ENCODE data around the gene NMBR.

Gene NMBR

GRCh38 chr6:142132625-142133024 is 14.3 kb downstream of the NMBR start, which contains the start of gene GJE1:
TSS of gene GJE1 (plus strand) at chr6:142132925. CDS start at chr6:142133159, 234 bp downstream.
- no peak for DNase-seq (ENCODE audit: low spot score)
- TF ChIP-seq CTCF (IDR thresholded peaks at IDR 0.05; ENCODE audit: borderline replicate concordance, control extremely low read depth, extremely low read depth, insufficient read depth, missing control alignments) = no peak
- in situ Hi-C loops (cut with MboI; ENCODE audit: low sequenced_read_pairs, unreplicated experiment) = no loop called here

GRCh38 chr6:142130814-142131213 is 16.1 kb downstream of the NMBR start:
- in situ Hi-C loops (cut with MboI; ENCODE audit: low sequenced_read_pairs, unreplicated experiment) = no loop called here
- TF ChIP-seq CTCF (IDR thresholded peaks at IDR 0.05; ENCODE audit: borderline replicate concordance, control extremely low read depth, extremely low read depth, insufficient read depth, missing control alignments) = no peak
- DNase-seq (ENCODE audit: low spot score) = no peak

DNA sequence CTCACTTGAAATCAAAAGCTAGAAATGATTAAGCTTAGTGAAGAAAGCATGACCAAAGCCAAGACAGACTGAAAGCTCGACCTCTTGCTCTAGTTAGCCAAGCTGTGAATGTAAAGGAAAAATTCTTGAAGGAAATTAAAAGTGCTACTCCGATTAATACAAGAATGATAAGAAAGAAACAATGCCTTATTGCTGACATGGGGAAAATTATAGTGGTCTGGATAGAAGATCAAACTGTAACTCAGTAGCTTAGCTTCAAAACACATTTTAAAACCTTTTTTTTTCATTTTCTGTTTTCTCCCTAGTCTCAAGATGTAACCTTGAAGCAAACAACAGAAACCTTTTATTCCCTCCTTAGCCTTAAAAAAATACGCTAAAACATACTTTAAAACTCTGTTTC is 25.6 kb downstream of the NMBR start:
- in situ Hi-C loops (cut with MboI; ENCODE audit: low sequenced_read_pairs, unreplicated experiment) = loop anchor here (25.0 kb wide), 2 partner anchors 134 to 434 kb away; no protein-coding TSS in a partner anchor
- TF ChIP-seq CTCF (IDR thresholded peaks at IDR 0.05; ENCODE audit: borderline replicate concordance, control extremely low read depth, extremely low read depth, insufficient read depth, missing control alignments) = no peak
- no peak for DNase-seq (ENCODE audit: low spot score)

GRCh38 chr6:142118925-142119324 is 28.0 kb downstream of the NMBR start:
- no peak for DNase-seq (ENCODE audit: low spot score)
- no peak for TF ChIP-seq CTCF (IDR thresholded peaks at IDR 0.05; ENCODE audit: borderline replicate concordance, control extremely low read depth, extremely low read depth, insufficient read depth, missing control alignments)
- in situ Hi-C loops (cut with MboI; ENCODE audit: low sequenced_read_pairs, unreplicated experiment) = loop anchor here (25.0 kb wide), 2 partner anchors 132 to 432 kb away; no protein-coding TSS in a partner anchor

- no peak for DNase-seq (ENCODE audit: low spot score)
- TF ChIP-seq CTCF (IDR thresholded peaks at IDR 0.05; ENCODE audit: borderline replicate concordance, control extremely low read depth, extremely low read depth, insufficient read depth, missing control alignments) = no peak
- in situ Hi-C loops (cut with MboI; ENCODE audit: low sequenced_read_pairs, unreplicated experiment) = loop anchor here (25.0 kb wide), 2 partner anchors 131 to 431 kb away; no protein-coding TSS in a partner anchor
Observed at GRCh38 chr6:142118328-142118727, 28.6 kb downstream of the NMBR start.

DNA sequence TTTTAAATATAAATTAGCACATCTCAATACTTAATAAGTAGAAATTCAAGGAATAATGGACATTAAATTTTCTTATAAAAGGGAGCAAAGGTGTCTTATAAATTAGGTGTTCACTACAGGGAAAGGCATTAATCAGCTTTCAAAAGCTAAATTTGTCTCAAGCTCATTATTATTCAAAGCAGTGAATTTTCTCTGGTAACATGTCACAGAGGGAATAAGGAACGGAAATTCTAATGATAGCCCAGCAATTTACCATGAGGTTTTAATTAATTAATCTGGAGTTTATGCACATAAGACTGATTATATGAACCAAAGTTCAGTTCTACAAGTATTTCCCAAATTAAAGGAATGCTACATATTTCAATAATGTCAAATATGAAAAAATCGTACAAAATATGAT is 29.6 kb downstream of the NMBR start:
- DNase-seq (ENCODE audit: low spot score) = no peak
- in situ Hi-C loops (cut with MboI; ENCODE audit: low sequenced_read_pairs, unreplicated experiment) = loop anchor here (25.0 kb wide), 2 partner anchors 130 to 430 kb away; no protein-coding TSS in a partner anchor
- TF ChIP-seq CTCF (IDR thresholded peaks at IDR 0.05; ENCODE audit: borderline replicate concordance, control extremely low read depth, extremely low read depth, insufficient read depth, missing control alignments) = no peak

Measured in GM13976 (cell line).